Posterior cingulate gyrus (tissue), 11 donors: Measurements from ENCODE around the gene PRR30.
A peak's percentile ranks its signal among the peaks of the same experiment; 100 is the strongest.

Experiments
- DNase-seq, 10 donors: peaks; one replicate each; pipeline versions ENCODE4 v3.0.0 to v3.0.0-alpha.2; 2020 to 2021; ENCODE audit warnings: mixed read lengths in 3 of 10
- intact Hi-C: fragments of 100-400 bp; cut with DNase I; formaldehyde crosslinking; loops from one replicate; pipeline ENCODE4 v1.15.1; 2023

PRR30 gene

GRCh38 chr2:27102329-27102728 is 36.9 kb downstream of the PRR30 start:
- DNase-seq: peak in 2 of 10 donors; percentile 62 to 66
- intact Hi-C loops: no loop called here

GRCh38 chr2:27100036-27100435 is 39.2 kb downstream of the PRR30 start:
- DNase-seq: peak in 1 of 10 donors; percentile 70
- intact Hi-C loops: no loop called here

- DNase-seq: peak in 2 of 10 donors; percentile 76 to 82
- intact Hi-C loops: loop anchor here (2.0 to 5.0 kb wide), 2 partner anchors 183 to 203 kb away; partner anchors contain the start of gene TRIM54
Measured at GRCh38 chr2:27099334-27099955, 39.8 kb downstream of the PRR30 start.

- intact Hi-C loops: loop anchor here (5.0 kb wide), 1 partner anchor 185 kb away; the partner anchor contains the start of gene TRIM54
- peak in 1 of 10 donors; percentile 62 for DNase-seq
Measured at GRCh38 chr2:27097341-27097740, 41.9 kb downstream of the PRR30 start.

- DNase-seq: peak in 2 of 10 donors; percentile 30 to 54
- intact Hi-C loops: loop anchor here (5.0 kb wide), 1 partner anchor 185 kb away; the partner anchor contains the start of gene TRIM54
Measured at GRCh38 chr2:27096748-27097297, 42.4 kb downstream of the PRR30 start.

- intact Hi-C loops: loop anchor here (5.0 kb wide), 1 partner anchor 186 kb away; the partner anchor contains the start of gene TRIM54
- peak; percentile 66 to 96 (median 72) for DNase-seq
Measured at GRCh38 chr2:27095745-27096651, 43.2 kb downstream of the PRR30 start.

- DNase-seq: peak in 3 of 10 donors; percentile 14 to 67 (median 19)
- intact Hi-C loops: loop anchor here (5.0 kb wide), 1 partner anchor 187 kb away; the partner anchor contains the start of gene TRIM54
Measured at GRCh38 chr2:27095427-27095744, 43.8 kb downstream of the PRR30 start.

GRCh38 chr2:27094353-27094984 is 44.7 kb downstream of the PRR30 start:
- intact Hi-C loops: no loop called here
- DNase-seq: peak in 3 of 10 donors; percentile 46 to 76 (median 59)

- peak in 3 of 10 donors; percentile 31 to 73 (median 49) for DNase-seq
- intact Hi-C loops: no loop called here
Measured at GRCh38 chr2:27093430-27094352, 45.5 kb downstream of the PRR30 start.

GRCh38 chr2:27092696-27093429 is 46.3 kb downstream of the PRR30 start:
- DNase-seq: peak in 3 of 10 donors; percentile 20 to 77 (median 56)
- intact Hi-C loops: no loop called here

GRCh38 chr2:27091746-27092695 is 47.2 kb downstream of the PRR30 start:
- intact Hi-C loops: no loop called here
- peak in 3 of 10 donors; percentile 48 to 80 (median 50) for DNase-seq

- DNase-seq: peak in 3 of 10 donors; percentile 33 to 52 (median 40)
- intact Hi-C loops: loop anchor here (5.0 kb wide), 1 partner anchor 43 kb away; the partner anchor contains the start of gene PREB
Measured at GRCh38 chr2:27089111-27089954, 49.9 kb downstream of the PRR30 start.

GRCh38 chr2:27088634-27089033 is 50.6 kb downstream of the PRR30 start:
- intact Hi-C loops: loop anchor here (5.0 kb wide), 1 partner anchor 44 kb away; the partner anchor contains the start of gene PREB
- DNase-seq: peak in 2 of 10 donors; percentile 2 to 26

GRCh38 chr2:27087823-27088410 is 51.3 kb downstream of the PRR30 start:
- peak in 2 of 10 donors; percentile 26 to 38 for DNase-seq
- intact Hi-C loops: loop anchor here (2.0 to 5.0 kb wide), 2 partner anchors 37 to 44 kb away; partner anchors contain the start of genes AGBL5 and PREB
